GM12878 (cell line): ENCODE measurements around the gene LEMD3. TPM values are rescaled to one million over a fixed set of nuclear protein-coding genes. Genes with fewer than 3 reads are reported as not detected.
A peak's percentile ranks its signal among the peaks of the same experiment; 100 is the strongest.

ENCODE experiments used
- ATAC-seq: fragments of 200-7000 bp; cut with Tn5 transposase; 3 replicates; pipeline ENCODE4 v1.9.1; 2020; ENCODE audit warnings: mild to moderate bottlenecking, moderate library complexity
- BruUV-seq: library from RNA; stranded (reverse); fragments of 400-500 nt; replicated peaks from 2 replicates; lab custom pipeline; 2021; lab: Mats Ljungman, UMichigan
- CTCF ChIA-PET: fragments of 300-600 bp; sonication (Branson Sonifier 250); formaldehyde crosslinking; extraction: SDS; loops from one replicate; lab custom pipeline; 2021; ENCODE audit warnings: inconsistent platforms; lab: Yijun Ruan, JAX
- POLR2A ChIA-PET: fragments of 350-600 bp; formaldehyde crosslinking; extraction: SDS; loops from one replicate; lab custom pipeline; 2021; ENCODE audit warnings: inconsistent platforms; lab: Charles Lee
- RAD21 ChIA-PET: fragments of 300-600 bp; sonication (Branson Sonifier 250); formaldehyde crosslinking; loops from one replicate; lab custom pipeline; 2023; ENCODE audit warnings: antibody characterized with exemption; ENCODE audit not compliant: unreplicated experiment; lab: Charles Lee
- SMC1A ChIA-PET: fragments of 300-600 bp; sonication (Branson Sonifier 250); formaldehyde crosslinking; loops from one replicate; lab custom pipeline; 2023; ENCODE audit not compliant: unreplicated experiment, uncharacterized antibody; lab: Charles Lee
- DNase-seq: peaks from one replicate; pipeline ENCODE4 v3.0.0-alpha.2; 2011; ENCODE audit warnings: low read depth, low spot score
- FAIRE-seq: peaks from 3 replicates; lab custom pipeline; 2011; peaks lifted over from hg19 to GRCh38; lab: Jason Lieb, UNC
- H2AFZ ChIP-seq: 2 replicates; pipeline ENCODE4 v1.6.0; 2011; ENCODE audit warnings: low read depth, low read length, control low read depth; ENCODE audit not compliant: control insufficient read depth
- H3K27ac ChIP-seq: 2 replicates; pipeline ENCODE4 v1.5.1; 2011; ENCODE audit warnings: control low read depth; ENCODE audit not compliant: control insufficient read depth, insufficient read depth
- H3K27me3 ChIP-seq, 2 experiments: replicated peaks in 1 of 2; 2 replicates each; pipeline versions ENCODE4 v1.6.0 to v1.6.1; 2011; ENCODE audit warnings: low read length in 1 of 2; ENCODE audit not compliant: control insufficient read depth in 2 of 2, insufficient read depth in 2 of 2
- H3K36me3 ChIP-seq, 2 experiments: 2 replicates each; pipeline ENCODE4 v1.5.1; 2011; ENCODE audit warnings: low read length in 1 of 2; ENCODE audit not compliant: control insufficient read depth in 2 of 2, insufficient read depth in 2 of 2
- H3K4me1 ChIP-seq: 2 replicates; pipeline ENCODE4 v1.6.1; 2011; ENCODE audit warnings: mild to moderate bottlenecking, low read length, moderate library complexity, mixed read lengths; ENCODE audit not compliant: control insufficient read depth, insufficient read depth
- H3K4me2 ChIP-seq: 2 replicates; pipeline ENCODE4 v1.6.0; 2011; ENCODE audit warnings: control low read depth; ENCODE audit not compliant: control insufficient read depth, insufficient read depth
- H3K4me3 ChIP-seq: fragments of 200-600 bp; sonication (generic); 2 replicates; pipeline ENCODE4 v1.5.1; 2016
- H3K79me2 ChIP-seq: 2 replicates; pipeline ENCODE4 v1.6.0; 2011; ENCODE audit warnings: low read length; ENCODE audit not compliant: control insufficient read depth, insufficient read depth
- H3K9ac ChIP-seq: 2 replicates; pipeline ENCODE4 v1.8.0; 2011; ENCODE audit warnings: low read length, control low read depth, mixed read lengths; ENCODE audit not compliant: control insufficient read depth, insufficient read depth
- H3K9me3 ChIP-seq: replicated peaks from 3 replicates; pipeline ENCODE4 v1.5.1; 2011; ENCODE audit warnings: mild to moderate bottlenecking, low read length; ENCODE audit not compliant: control insufficient read depth, insufficient read depth
- H4K20me1 ChIP-seq: 2 replicates; pipeline ENCODE4 v1.6.0; 2011; ENCODE audit not compliant: control insufficient read depth, insufficient read depth
- ESRRA ChIP-seq: IDR thresholded peaks from 2 replicates; pipeline ENCODE4 v1.6.1; 2012; ENCODE audit warnings: mild to moderate bottlenecking, low read length, improper control_type of control experiment
- HDGF ChIP-seq: fragments of 450-650 bp; IDR thresholded peaks from 2 replicates; pipeline ENCODE4 v1.6.1; 2016; ENCODE audit warnings: antibody characterized with exemption
- RBBP5 ChIP-seq: fragments of 200-600 bp; sonication (generic); conservative IDR thresholded peaks from 2 replicates; pipeline ENCODE4 v1.6.1; 2016
- RELA ChIP-seq: fragments of 450-650 bp; IDR thresholded peaks from 2 replicates; pipeline ENCODE4 v1.8.0; 2014; ENCODE audit warnings: borderline replicate concordance; ENCODE audit not compliant: partially characterized antibody
- YY1 ChIP-seq: IDR thresholded peaks from 2 replicates; pipeline ENCODE4 v1.6.1; 2011; ENCODE audit warnings: low read depth, mild to moderate bottlenecking, low read length
- ZNF687 ChIP-seq: fragments of 450-650 bp; IDR thresholded peaks from 2 replicates; pipeline ENCODE4 v1.6.1; 2017; ENCODE audit warnings: mild to moderate bottlenecking, moderate library complexity
- WGBS: methylation state at CpG from one replicate; pipeline ENCODE4 v1.1.6; 2016; ENCODE audit warnings: low lambda C conversion rate; ENCODE audit not compliant: insufficient replicate concordance, insufficient coverage; ENCODE audit errors: missing lambda C conversion rate; 5-methylcytosine and 5-hydroxymethylcytosine counted together
- in situ Hi-C: fragments of 300-500 bp; cut with MboI; formaldehyde crosslinking; loops from 9 replicates; pipeline ENCODE4 v1.14.3; 2018; ENCODE audit warnings: mixed read lengths
- intact Hi-C: fragments of 100-400 bp; cut with micrococcal nuclease; formaldehyde crosslinking; loops from one replicate; pipeline ENCODE4 v1.14.2; 2022; ENCODE audit not compliant: unreplicated experiment
- polyA plus RNA-seq, 11 experiments: library from polyadenylated mRNA; depleted of rRNA in 4 of 11; unstranded in 6 of 11; stranded (reverse) in 5 of 11; fragments of >200 nt; fragmentation: Nextera tagmentation in 4 of 11; fragmentation: Illumina TruSeq in 1 of 11; extraction: Ambion mirVana in 4 of 11; extraction: Trizol in 1 of 11; gene quantifications; 1 replicate in 1 of 11; 2 replicates in 10 of 11; pipeline versions ENCODE4 v1.2.1 to v1.2.3, GENCODE V29; 2011 to 2016; ENCODE audit warnings: inconsistent platforms in 2 of 11, missing spikeins in 2 of 11, low read depth in 1 of 11
- total RNA-seq, 4 experiments: library from RNA; depleted of rRNA in 3 of 4; stranded (reverse); fragments of >200 nt in 3 of 4; fragmentation: Illumina TruSeq in 1 of 4; extraction: Trizol in 1 of 4; gene quantifications; 2 replicates each; pipeline versions ENCODE4 v1.2.1 to v1.2.3, GENCODE V29; 2013 to 2021

LEMD3 gene
- total and polyA plus RNA-seq, 10 of the 15 experiments (the other 5 are each of a cell fraction or from before 2014, with no cell fraction given) = 7.5 to 26.0 (median 16.5) TPM

GRCh38 chr12:65208125-65208524 lies 38.7 kb downstream of the LEMD3 start:
- WGBS = 100% methylated on average over 2 of the region's 2 CpGs
- CTCF ChIA-PET = interaction anchor here (1.1 to 2.8 kb wide), 5 partner anchors 13 to 410 kb away, joined by 3 to 12 read pairs (median 4); no protein-coding TSS in a partner anchor
- H3K4me1 ChIP-seq = peaks cover 24% of the 10 kb centered on the region
- RAD21 ChIA-PET = interaction anchor here (1.4 to 2.8 kb wide), 4 partner anchors 13 to 39 kb away, joined by 4 to 25 read pairs (median 13); partner anchors contain the start of gene LEMD3
- SMC1A ChIA-PET = interaction anchor here (0.8 to 4.9 kb wide), 9 partner anchors 9 to 325 kb away, joined by 3 to 38 read pairs (median 8); partner anchors contain the start of gene LEMD3
- no peak for DNase-seq
- no peak overlapping the region for H3K4me2 ChIP-seq
- no peaks in the 10 kb centered on the region; the same call in 1 of the 3 replicates for H3K9me3 ChIP-seq
- FAIRE-seq = no peak
- peak overlapping the region; percentile 80; the same call in 1 of the 2 replicates for H3K27ac ChIP-seq
- H4K20me1 ChIP-seq = no peaks in the 10 kb centered on the region
- no peak for ATAC-seq
- peaks cover 58% of the 10 kb centered on the region for H3K79me2 ChIP-seq
- peaks cover 0 to 8% of the 10 kb centered on the region in 2 experiments; a peak in 2 of 4 replicates for H3K36me3 ChIP-seq
- TF ChIP-seq RBBP5 (no peak), YY1 (0 out of 2 replicates have a peak, but pooled peaks have one; percentile 19), ZNF687 (no peak), RELA (no peak), HDGF (no peak), ESRRA (no peak)
- in situ Hi-C loops (no loop called here), intact Hi-C loops (no loop called here)
- POLR2A ChIA-PET = interaction anchor here (0.5 to 4.4 kb wide), 3 partner anchors 14 to 96 kb away, joined by 3 to 21 read pairs (median 4); partner anchors contain the start of gene LEMD3
- no peak overlapping the region for H2AFZ ChIP-seq
- no TSS peak for BruUV-seq
- no peak overlapping the region for H3K9ac ChIP-seq
- H3K4me3 ChIP-seq = no peak overlapping the region
- H3K27me3 ChIP-seq = no peaks in the 10 kb centered on the region
